CD1c-positive myeloid dendritic cell (primary cell): ENCODE data around the gene CALR3.
"Not testable (repeated sequence)": the region's sequence is repeated elsewhere in the genome, so short reads cannot be mapped to it uniquely, and the experiment has no call there.

Source experiments
- DNase-seq: peaks from one replicate; pipeline ENCODE4 v3.0.0-alpha.2; 2016; ENCODE audit errors: extremely low spot score

CALR3 gene

DNA sequence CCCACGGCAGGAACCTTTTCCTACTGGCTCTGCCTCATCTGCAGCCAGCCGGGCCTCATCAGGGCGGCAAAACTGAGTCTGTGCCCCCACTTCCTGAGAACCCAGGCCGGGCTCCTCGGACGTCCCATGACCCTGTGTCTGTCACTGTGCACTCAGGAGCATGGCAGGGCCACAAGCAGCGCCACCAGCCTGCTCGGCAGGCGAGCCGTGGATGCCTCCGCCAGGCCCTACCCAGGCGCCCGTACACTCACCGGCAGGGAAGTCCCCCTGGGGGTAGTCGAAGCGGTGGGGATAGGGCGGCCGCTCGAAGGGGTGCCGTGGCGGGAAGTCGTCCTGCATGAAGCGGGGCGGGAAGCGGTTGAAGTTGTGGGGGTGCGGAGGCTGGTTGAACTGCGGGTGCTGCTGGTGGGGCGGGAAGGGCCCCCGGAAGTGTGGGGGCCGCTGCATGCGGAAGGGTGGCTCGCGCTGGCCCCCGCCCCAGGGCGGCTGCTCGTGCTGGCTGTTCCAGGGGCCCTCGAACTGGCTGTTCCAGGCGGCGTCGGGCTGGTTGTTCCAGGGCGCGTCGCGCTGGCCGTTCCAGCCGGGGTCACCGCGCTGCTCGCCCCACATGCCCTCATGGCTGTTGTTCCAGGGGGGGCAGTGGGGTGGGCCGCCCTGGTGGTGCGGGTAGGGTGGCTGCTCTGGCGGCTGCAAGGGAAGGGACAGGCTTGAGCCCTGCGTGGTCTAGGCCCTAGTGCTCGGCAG is 29.2 kb upstream of the CALR3 start:
- no peak for DNase-seq

DNA sequence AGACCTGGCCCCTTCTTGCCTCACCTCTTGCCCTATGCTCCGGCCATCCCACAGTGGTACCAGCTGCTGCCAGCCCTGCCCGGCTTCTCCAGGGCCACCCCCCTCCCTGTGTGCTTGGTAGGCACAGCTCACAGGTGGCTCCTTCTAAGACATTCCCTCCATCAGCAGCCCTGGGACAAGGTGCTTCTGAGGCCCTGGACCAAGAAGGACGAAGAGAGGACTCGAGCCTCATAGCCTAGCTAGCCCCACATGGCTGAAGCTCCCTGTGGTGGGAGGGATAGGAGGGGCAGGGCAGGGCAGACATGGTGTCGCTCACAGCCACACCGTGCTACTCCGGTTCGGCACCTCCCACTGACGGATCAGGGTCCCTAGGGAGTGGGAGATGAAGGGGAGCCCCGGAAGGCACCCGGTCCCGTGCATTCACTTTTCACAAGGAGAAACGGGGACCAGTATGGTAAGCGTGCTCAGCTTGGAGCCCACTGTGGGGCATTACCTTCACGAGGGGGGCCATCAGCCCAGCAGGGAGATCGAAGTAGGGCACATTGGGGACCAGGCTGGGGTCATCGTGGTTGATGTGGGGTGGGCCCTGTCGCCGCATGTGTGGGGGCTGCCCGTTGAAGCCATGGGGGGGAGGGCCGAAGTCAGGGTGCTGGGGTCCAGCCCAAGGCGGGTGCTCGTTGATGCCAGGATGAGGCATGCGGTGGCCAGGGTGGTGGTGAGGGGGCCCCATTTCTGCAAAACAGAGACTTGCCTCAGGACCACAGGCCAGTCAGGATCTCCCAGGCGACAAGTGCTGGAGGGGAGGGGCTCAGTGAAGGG is 26.8 kb upstream of the CALR3 start:
- no peak for DNase-seq

DNA sequence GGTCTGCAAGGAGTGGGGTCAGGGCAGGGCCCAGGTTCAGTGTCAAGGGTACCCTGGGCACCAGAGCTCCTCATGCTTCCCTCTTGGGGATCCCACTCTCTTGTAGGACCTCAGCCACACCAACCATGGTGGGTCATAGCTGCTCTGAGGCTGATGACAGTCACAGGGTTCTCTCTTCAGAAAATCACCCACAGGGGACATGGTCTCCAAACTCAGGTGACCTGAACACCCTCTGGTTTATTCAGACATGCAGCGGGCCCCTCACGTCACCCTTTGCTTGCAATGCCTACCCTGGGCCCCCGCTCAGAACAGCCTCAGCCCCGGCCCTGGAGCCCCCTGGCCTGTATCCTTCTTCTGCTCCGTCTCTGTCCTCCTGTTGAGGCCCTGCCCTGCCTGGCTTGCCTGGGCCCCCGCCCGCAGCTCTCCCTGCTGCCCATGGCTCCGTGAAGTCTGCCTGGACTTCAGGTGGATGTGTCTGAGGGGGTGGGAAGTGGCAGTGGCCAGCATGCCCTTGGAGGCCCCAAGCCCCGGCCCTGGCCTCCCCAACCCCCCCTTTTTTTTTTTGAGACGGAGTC is 25.8 kb upstream of the CALR3 start:
- no peak for DNase-seq

DNA sequence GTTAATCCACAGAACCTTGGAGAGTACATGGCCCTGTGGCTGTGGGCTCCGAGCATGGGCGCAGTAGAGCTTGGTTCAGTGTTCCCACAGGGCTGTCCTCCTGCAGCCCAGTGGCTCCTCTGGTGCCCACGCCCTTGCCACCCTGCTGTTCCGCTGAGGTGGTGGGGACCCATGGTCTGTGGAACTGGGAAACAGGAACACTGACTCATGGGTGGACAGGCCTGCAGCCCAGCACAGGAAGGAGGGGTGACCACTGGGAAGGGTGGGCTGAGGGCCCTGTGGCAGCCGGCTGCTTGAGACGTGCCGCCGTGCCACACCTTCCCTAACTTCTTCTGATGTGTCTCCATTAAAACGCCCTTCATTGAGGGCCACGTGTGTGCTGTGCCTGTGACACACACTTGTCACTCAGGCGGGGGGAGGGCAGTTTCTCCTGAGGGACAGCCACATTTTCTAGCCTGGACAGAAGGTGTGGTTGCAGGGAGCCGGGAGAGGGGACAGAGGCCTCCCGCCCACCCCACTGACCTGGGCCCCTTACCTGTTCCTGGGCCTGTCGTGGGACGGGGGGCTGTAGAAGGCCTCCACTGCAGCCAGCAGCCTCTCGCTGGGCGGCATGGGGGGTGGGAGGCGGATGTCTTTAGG is 25.1 kb upstream of the CALR3 start:
- DNase-seq = no peak

DNA sequence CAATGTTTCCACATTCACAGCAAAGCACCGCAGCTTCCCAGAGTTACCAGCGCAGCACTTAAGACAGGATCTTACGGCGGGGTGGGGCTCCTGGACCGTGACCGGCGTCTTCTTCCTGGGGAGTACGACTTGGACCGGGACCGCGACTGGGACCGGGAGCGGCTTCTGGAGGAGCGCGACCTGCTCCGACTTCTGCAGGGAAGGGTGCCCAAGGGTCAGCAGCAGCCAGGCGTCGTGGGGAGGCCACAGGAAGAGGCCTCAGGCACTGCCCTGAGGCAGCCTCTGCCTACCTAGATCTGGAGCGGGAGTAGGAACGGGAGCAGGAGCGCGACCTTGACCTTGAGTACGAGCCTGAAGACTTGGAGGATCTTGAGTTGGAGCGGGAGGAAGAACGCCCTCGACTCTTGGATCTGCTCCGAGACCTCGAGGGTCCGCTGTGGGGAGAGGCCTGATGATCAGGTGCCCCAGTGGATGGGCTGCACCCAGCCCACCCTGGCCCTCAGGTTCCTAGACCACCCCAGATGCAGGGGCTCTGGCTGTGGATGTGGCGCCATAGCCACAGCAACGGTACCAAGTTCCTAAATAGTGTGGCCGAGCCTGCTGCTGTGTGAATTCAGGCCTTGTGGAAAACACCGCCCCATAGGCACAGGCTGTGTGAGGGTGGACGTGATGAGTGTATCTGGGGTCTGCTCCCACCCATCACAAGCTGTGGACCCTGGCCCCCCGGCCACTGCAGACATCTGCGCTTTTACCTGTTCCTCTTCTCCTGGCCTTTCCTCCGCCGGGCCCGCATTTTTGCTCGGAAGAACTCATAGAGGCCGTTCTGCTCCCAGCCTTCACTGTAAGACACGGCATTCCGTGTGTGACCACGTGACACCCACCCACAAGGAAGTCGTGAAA is 24.4 kb upstream of the CALR3 start:
- no peak for DNase-seq

DNA sequence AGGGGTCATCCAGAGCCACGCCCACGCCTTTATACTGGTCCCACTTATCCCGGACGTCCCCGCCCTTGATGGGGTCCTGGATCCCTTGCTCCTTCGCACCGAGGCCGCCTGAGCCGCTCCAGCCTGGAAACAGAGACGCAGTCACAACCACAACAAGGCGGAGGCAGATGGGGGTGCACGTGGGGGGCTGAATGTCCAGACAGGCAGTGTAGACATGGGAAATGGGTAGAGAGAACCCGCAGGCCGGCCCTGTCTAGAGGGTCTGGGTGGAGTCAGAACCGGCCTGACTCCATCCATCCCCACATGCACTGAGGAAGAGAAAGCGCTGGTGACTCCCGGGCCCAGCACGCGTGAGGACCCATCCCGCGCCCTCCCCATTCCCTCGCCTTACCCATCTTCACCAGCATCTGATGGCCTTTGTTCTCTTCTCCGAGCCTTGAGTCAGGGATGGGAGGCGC is 23.3 kb upstream of the CALR3 start:
- DNase-seq = no peak

DNA sequence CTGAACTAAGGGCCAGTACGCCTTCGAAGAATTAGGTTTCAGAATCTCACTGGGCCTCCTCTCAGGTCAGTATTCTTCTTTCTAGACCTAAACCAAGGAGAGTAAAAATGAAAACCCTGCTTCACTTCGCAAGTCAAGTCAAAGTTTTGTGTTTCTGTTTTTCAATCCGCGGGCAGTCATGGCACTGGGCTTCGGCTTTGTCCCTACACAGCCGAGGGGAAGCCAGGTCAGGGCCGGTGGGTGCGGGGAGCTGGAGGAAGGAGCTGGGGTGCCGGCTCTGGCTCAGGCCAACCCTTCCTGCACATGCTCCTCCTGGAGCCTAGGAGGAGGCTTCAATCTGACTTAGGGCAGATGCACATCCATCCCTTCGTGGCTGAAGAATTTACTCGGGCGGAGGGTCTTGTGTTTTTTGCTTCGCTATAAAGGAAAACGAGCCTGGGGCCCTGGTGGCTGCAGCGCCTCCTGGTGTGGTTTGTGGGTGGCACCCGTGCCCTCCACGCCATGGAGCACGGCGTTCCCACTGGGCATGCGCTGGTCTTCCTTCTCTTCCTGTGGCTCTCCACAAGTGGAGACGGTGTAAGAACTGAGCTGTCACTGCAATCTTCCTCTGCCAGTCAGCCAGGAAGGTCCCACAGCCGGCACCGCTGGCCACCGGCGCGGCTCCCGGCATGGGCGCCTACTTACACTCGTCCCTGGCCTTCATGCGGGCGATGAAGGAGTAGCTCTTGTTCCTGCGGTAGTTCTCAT is 22.7 kb upstream of the CALR3 start:
- no peak for DNase-seq

DNA sequence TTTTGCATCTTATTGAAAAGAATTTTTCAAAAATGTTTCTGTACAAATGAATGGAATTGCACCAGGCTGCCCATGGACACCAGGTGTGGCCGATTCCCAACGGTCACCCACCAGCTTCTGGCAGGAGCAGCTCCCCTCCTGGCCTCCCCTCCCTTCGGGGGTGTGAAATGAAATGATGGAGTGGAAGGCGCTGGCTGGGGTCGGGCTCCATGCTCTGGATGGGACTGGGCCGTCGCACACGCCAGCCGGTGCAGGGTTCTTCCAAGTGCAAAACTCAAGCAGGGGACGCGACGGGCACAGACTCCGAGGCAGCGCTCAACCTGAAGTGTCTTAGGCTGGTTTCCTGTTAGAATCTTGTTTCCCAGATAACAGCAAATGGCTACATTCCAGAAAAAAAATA is 22.1 kb upstream of the CALR3 start:
- DNase-seq = no peak

DNA sequence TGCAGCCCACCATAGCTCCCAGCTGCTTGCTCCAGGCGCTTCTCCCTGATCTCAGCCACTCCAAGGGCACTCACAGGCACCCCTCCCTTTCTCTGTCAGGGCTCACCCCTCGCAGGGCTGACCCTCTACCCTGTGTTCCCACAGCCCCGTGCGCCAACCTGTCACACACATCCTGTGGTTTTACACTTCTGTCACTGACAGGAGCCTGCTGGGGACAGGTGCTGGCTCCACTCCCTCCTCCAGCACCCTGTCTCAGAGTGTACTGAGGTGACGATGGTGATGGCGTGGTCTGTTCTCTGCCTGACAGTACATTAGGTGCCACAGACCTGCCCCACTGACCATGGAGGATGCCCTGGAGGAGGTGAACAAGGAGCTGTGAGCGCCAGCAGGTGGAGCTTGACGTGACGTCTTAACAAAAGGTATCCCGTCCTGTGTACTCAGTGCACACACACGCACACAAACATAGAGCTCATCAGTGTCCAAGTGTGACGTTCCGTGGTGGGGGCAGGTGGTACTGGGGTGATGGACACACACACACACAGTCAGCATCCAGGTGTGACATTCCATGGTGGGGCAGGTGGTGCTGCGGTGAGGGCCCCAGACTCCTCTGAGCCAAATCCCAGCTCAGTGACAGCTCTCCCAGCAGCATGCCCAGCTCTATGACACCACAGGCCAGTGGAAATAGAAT is 21.1 kb upstream of the CALR3 start:
- no peak for DNase-seq

DNA sequence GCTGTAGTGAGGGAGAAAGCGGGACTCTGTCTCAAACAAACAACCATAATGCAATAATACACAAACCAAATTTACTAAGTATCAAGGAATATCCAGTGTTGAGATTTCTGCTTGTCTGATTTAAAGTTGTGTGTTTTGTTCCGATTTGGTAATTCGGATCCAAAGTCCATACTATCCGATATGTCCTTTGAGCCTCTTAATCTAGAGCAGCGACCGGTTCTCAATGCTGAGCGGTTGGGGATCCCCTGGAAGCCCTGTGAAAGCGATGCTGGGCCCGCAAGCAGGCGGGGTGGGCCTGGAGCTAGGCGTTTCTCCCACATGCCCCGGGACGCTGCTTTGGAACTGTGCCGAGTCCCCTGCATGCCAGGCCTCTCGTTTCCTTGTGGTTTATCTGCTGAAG is 20.4 kb upstream of the CALR3 start:
- DNase-seq = no peak

DNA sequence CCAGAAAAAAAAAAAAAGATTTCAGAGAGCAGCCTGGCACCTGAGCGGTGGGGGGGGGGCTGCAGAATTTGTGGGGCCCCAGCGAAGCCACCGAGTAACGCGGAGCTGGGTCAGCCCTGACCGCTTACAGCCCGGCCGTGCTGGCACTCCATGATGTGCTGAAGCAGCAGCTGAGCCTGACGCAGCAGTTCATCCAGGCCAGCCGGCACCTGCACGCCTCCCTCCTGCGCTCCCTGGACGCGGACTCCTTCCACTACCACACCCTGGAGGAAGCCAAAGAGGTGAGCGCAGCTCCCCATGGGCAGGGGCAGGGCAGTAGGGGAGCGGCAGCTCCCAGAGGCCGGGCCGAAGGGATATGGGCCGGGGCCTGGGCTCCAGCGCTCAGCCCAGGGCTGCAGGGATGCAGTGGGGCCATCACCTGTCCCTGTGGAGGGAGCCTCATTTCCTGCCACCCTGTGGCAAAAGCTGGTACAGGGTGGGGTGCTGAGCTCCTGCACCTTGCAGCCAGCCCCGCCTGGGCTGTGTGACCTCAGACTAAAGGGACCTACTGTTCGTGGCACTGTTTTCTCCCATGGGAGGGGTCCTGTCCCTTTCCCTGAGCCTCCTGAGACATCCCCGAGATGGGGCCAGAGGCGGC is 18.5 kb upstream of the CALR3 start:
- DNase-seq = no peak

DNA sequence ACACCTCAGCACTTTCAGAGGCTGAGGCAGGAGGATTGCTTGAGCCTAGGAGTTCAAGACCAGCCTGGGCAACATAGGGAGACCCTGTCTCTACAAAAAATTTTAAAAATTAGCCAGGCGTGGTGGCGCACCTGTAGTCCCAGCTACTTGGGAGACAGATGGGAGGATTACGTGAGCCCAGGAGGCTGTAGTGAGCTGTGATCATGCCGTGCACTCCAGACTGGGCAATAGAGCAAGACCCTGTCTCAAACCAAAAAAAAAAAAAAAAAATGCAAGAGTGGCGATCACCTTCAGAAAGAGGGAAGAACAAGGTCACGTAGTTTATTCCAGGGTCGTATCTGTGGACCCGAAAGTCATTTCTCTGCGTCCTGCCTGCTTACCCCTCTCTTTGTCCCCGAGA is 16.6 kb upstream of the CALR3 start:
- DNase-seq = not testable (repeated sequence)

DNA sequence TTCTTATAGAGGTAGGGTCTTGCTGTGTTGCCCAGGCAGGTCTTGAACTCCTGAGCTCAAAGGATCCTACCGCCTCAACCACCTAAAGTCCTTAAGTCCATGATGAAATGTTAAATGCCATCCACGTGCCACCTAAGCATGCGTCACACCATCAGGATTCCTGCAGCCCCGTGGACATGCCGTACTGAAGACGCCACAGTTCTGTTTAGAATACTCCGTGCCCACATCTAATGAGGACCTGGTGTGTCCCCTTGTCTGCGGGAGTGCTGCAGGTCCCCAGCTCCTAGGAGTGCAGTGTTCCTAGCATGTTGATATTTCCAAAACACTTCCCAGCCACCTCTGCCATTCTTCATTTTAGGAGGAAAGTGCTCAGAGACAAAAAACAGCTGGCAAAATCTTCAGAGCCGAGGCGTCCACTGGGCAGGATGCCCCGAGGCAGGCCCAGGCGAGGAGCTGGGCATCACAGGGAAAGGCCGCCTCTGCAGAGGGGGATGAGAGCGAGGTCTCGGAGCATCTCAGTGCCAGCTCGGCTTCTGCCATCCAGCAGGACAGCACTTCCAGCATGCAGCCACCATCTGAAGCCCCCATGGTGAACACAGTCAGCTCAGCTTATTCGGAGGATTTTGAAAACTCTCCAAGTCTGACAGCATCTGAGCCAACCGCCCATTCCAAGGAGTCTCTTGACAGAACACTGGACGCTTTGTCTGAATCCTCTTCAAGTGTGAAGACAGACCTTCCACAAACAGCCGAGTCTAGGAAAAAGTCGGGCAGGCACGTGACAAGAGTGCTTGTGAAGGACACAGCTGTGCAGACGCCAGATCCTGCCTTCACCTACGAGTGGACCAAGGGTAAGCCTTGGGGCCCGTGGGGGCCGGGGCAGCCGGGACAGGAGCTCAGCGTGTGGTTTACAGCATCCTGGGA is 13.4 kb upstream of the CALR3 start:
- DNase-seq = no peak

DNA sequence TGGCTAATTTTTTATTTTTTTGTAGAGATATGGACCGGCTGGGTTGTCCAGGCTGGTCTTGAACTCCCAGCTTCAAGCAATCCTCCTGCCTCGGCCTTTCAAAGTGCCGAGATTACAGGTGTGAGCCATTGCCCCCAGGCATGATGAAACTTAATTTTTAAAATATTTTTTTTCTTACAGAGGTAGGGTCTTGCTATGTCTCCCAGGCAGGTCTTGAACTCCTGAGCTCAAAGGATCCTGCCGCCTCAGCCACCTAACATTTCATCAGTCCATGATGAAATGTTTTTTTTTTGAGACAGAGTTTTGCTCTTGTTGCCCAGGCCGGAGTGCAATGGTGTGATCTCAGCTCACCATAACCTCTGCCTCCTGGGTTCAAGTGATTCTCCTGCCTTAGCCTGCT is 12.6 kb upstream of the CALR3 start:
- no peak for DNase-seq

DNA sequence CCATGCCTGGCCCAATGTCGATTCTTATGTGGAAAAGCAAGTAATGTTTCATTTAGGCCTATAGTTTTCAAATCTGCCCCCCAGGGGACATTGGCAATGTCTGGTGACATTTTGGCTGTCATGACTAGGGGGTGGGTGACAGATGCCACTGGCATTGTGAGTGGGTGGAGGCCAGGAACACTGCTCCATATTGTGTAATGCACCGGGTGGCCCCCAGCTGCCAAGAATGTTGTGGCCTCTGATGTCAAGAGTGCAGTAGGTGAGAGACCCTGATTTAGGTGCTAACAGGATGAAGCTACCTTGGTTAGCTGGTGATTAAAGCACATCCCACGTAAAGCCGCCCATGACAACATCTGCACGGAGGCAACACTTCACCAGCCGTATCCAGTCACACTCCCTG is 11.0 kb upstream of the CALR3 start:
- DNase-seq = no peak

DNA sequence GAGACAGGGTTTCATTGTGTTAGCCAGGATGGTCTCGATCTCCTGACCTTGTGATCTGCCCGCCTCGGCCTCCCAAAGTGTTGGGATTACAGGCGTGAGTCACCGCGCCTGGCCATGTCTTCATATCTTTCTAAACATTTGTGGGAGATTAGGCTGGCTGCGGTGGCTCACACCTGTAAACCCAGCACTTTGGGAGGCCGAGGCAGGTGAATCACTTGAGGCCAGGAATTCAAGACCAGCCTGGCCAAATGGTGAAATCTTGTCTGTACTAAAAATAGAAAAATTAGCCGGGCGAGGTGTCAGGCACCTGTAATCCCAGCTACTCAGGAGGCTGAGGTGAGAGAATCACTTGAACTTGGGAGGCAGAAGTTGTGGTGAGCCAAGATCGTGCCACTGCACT is 10.2 kb upstream of the CALR3 start:
- DNase-seq = not testable (repeated sequence)

DNA sequence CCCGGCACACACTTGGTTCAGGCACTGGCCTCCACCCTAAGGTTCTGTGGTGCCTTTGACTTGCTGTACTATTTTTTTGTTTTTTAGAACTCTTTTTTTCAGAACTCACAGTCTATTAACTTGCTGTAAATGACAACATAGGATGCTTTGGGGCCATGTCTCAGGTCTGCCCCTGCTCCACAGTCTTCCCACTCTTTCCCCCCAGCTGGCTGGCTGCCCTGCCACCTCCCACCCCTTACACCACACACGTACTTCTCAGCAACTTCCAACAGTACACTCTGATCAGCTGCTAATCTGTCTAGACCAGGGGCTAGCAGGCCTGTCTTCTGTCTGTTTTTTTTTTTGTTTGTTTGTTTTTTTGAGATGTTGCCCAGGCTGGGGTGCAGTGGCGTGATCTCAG is 8.3 kb upstream of the CALR3 start:
- DNase-seq = no peak

DNA sequence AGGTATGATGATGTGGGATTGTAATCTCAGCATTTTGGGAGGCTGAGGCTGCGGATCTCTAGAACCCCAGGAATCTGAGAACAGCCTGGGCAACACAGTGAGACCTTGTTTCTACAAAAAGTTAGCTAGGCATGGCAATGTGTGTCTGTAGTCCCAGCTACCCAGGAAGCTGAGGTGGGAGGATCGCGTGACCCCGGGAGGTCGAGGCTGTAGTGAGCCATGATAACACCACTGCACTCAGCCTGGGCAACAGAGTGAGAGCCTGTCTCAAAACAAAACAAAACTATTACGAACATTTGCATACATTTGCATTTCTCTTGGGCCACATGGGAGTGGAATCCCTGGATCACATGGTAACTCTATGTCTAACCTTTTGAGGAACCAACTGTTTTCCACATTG is 1.9 kb upstream of the CALR3 start:
- DNase-seq = peak; percentile 3

DNA sequence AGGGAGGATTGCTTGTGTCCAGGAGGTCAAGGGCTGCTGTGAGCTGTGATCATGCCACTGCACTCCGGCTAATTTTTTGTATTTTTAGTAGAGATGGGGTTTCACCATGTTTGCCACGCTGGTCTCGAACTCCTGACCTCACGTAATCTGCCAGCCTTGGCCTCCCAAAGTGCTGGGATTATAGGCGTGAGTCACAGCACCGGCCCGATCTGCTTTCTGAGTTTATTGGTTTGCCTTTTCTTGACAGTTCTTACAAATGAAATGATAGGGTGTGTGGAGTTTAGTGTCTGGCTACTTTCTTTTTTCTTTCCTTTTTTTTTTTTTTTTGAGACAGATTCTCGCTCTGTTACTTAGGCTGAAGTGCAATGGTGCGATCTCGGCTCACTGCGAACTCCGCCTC is 1.1 kb upstream of the CALR3 start:
- DNase-seq = no peak
